Right lobe of liver (tissue), 6 donors: ENCODE results near the gene PPIL6. TPM values are rescaled to one million over a fixed set of nuclear protein-coding genes. Genes with fewer than 3 reads are reported as not detected.

Source experiments
- ATAC-seq, 4 donors: fragments of 200-7000 bp; cut with Tn5 transposase; one replicate each; pipeline ENCODE4 v1.9.1; 2020; ENCODE audit warnings: mild to moderate bottlenecking in 4 of 4, moderate library complexity in 4 of 4
- DNase-seq, 3 donors: peaks; one replicate each; pipeline ENCODE4 v3.0.0-alpha.2; 2020
- H3K27ac ChIP-seq, 3 donors: fragments of 200-600 bp; one replicate each; pipeline ENCODE4 v1.8.0; 2022
- H3K27me3 ChIP-seq, 2 donors: fragments of 200-600 bp; one replicate each; pipeline ENCODE4 v1.8.0; 2022
- H3K36me3 ChIP-seq, 4 donors: fragments of 200-600 bp; sonication (generic) in 1 of 4; one replicate each; pipeline versions ENCODE4 v1.5.1 to v1.8.0; 2017 to 2022; ENCODE audit warnings: control low read depth in 1 of 4
- H3K4me1 ChIP-seq, 4 donors: fragments of 200-600 bp; sonication (generic) in 1 of 4; one replicate each; pipeline versions ENCODE4 v1.5.1 to v1.8.0; 2017 to 2022; ENCODE audit warnings: control low read depth in 1 of 4
- H3K4me3 ChIP-seq, 3 donors: fragments of 200-600 bp; one replicate each; pipeline ENCODE4 v1.8.0; 2022
- H3K9me3 ChIP-seq, 4 donors: fragments of 200-600 bp; sonication (generic) in 1 of 4; one replicate each; pipeline versions ENCODE4 v1.5.1 to v1.8.0; 2017 to 2022; ENCODE audit warnings: control low read depth in 1 of 4
- POLR2A ChIP-seq: fragments of 450-650 bp; IDR thresholded peaks from one replicate; pipeline ENCODE4 v1.6.1; 2017; ENCODE audit warnings: antibody characterized with exemption, mild to moderate bottlenecking
- WGBS: methylation state at CpG from one replicate; pipeline ENCODE4 v1.1.6; 2018; ENCODE audit warnings: low coverage, low lambda C conversion rate; ENCODE audit not compliant: insufficient coverage; ENCODE audit errors: missing lambda C conversion rate; 5-methylcytosine and 5-hydroxymethylcytosine counted together
- intact Hi-C, 2 donors: fragments of 100-400 bp; cut with DNase I; formaldehyde crosslinking; loops; one replicate each; pipeline versions ENCODE4 v1.11.2 to v1.14.1; 2022
- total RNA-seq, 6 experiments: library from RNA; depleted of rRNA in 2 of 6; stranded (reverse); fragments of >200 nt in 2 of 6; fragmentation: NEBNext Ultra II Directional in 3 of 6; extraction: Animal tissue kit (Norgen Biotek cat#: 25700) in 3 of 6; gene quantifications; one replicate each; pipeline versions ENCODE4 v1.1.0 to v1.2.4, GENCODE V29; 2016 to 2023
- TF ChIP-seq, protein P1 (sequence below), 4 donors: fragments of 200-600 bp in 3 of 4; fragments of 450-650 bp in 1 of 4; IDR thresholded peaks; one replicate each; pipeline versions ENCODE4 v1.5.1 to v1.8.0; 2016 to 2022; ENCODE audit warnings: antibody characterized with exemption in 4 of 4, mild to moderate bottlenecking in 2 of 4
- donor health status: DM: no; HTN: yes; CAD: no.
- donor health status: DM: no; HTN: no; CAD: no.
- donor health status: DM: no; HTN: no; CAD: no.
- donor health status: DM: no; HTN: yes; CAD: no.
- donor health status: DM: no; HTN: yes; CAD: no.

Gene PPIL6
- total RNA-seq, 6 experiments from 2014 or later, result 0.12 to 0.42 (median 0.33) TPM; not detected in 2

DNA sequence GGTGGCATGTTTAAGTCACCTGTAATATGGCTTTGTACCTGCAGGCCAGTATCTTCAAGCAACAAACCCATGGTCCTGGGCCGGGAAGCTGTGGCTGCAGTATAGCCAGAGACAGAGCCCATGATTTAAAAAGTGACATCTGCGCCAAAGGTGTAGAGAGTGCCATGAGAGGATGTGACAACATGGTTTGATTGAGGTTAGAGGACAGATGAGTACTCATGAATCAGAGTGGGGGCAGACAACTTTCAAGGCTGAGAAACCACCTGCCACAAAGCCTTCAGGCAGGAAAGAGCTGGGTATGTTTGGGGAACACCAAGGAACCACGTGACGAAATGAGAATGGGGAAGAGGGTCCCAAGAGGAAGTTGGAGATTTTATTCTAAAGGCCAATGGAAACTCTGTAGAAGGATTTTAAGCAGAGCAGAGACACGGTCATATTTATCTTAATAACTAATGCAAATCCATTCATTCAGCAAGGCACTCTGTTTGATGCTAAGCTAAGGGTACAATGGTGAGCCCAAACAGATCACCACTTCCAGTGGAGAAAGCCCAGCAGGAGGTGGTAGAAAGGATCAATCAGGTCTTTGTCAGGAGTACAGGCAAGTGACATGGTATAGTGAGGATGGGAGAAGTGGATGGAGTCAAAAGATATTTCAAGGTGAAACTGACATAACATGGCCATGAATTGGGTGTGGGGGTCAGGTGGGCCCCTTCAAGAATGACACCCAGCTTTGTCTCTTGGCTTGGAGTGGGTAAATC lies 18.5 kb upstream of the PPIL6 start:
- Histone ChIP-seq H3K27ac (no peak overlapping the region), H3K4me3 (no peak overlapping the region), H3K9me3 (no peaks in the 10 kb centered on the region), H3K27me3 (peaks cover 0 to 4% of the 10 kb centered on the region in 2 donors), H3K4me1 (peaks cover 0 to 12% (median 3%) of the 10 kb centered on the region in 4 donors), H3K36me3 (no peaks in the 10 kb centered on the region)
- ATAC-seq (peak in 2 of 4 donors; percentile 5 to 12), DNase-seq (no peak)
- TF ChIP-seq, protein P1, sequence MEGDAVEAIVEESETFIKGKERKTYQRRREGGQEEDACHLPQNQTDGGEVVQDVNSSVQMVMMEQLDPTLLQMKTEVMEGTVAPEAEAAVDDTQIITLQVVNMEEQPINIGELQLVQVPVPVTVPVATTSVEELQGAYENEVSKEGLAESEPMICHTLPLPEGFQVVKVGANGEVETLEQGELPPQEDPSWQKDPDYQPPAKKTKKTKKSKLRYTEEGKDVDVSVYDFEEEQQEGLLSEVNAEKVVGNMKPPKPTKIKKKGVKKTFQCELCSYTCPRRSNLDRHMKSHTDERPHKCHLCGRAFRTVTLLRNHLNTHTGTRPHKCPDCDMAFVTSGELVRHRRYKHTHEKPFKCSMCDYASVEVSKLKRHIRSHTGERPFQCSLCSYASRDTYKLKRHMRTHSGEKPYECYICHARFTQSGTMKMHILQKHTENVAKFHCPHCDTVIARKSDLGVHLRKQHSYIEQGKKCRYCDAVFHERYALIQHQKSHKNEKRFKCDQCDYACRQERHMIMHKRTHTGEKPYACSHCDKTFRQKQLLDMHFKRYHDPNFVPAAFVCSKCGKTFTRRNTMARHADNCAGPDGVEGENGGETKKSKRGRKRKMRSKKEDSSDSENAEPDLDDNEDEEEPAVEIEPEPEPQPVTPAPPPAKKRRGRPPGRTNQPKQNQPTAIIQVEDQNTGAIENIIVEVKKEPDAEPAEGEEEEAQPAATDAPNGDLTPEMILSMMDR (IDR thresholded peaks at IDR 0.05), result no peak
- no peak for TF ChIP-seq POLR2A
- WGBS, result 44% methylated on average over 5 of the region's 5 CpGs
- intact Hi-C loops, result no loop called here

DNA sequence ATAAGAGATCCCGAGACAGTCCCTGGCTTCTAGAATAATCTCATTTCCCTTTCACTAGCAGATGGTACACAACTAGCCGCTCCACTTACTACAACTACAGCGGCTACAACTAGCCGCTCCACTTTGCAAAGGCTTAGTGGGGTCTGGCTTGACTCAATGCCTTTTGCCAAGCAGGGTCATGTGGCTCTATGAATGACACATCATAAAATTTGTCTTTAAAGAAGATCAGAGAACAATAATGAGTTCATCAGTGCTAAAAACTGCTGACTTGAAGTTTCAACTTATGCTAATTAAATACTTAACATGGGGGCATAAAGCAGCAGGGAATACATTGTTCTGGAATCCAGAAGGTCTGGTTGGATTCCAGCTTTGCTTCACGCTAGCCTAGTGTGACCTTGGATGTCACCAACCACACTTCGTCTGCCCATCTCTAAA lies 17.2 kb upstream of the PPIL6 start:
- H3K27me3 ChIP-seq, result peaks cover 0 to 4% of the 10 kb centered on the region in 2 donors
- no peak overlapping the region for H3K4me3 ChIP-seq
- ATAC-seq, result no peak
- intact Hi-C loops, result no loop called here
- no peak for TF ChIP-seq POLR2A
- TF ChIP-seq, protein P1 (IDR thresholded peaks at IDR 0.05), result no peak
- no peaks in the 10 kb centered on the region for H3K9me3 ChIP-seq
- no peak overlapping the region for H3K27ac ChIP-seq
- peaks cover 0 to 12% (median 3%) of the 10 kb centered on the region in 4 donors for H3K4me1 ChIP-seq
- DNase-seq, result no peak
- H3K36me3 ChIP-seq, result no peaks in the 10 kb centered on the region
- 92% methylated on average over 6 of the region's 6 CpGs for WGBS

DNA sequence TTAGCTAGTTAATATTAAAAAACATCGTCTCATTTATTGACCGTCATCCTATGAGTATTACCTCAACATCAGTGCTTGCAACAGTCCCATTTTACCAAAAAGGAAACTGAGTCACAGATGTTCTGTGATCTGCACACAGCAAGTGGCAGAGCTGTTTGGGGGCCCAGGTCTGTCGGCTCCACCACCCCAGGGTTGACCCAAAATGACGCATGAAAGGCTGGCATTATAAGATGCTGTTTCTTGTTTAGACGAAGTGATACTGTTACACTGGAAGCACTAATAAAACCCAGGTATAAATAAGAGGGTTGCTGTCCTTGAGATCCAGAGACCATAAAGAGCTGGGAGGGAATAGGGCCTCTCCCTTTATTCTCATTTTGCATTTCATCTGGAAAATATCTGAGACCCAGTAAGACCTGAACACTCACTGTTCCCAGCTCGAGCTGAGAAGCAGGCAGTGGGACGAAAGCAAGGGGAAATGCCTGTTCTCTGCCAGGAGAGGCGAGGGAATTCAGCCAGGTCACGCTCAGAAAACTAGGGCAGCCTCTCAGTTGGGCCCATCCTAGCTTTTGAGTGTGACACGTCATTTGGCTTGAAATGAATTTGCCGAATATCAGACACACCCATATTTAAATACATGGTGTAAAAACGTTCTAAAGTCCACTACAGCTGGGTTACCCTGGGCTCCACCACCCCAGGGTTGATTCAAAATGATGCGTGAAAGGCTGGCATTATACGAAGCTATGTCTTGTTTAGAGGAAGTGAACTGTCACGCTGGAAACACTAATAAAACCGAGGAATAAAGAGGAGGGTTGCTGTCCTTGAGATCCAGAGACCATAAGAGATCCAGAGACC lies 16.5 kb upstream of the PPIL6 start:
- no peaks in the 10 kb centered on the region for H3K36me3 ChIP-seq
- no peak overlapping the region for H3K4me3 ChIP-seq
- TF ChIP-seq, protein P1 (IDR thresholded peaks at IDR 0.05), result no peak
- TF ChIP-seq POLR2A, result no peak
- DNase-seq (peak in 1 of 3 donors; percentile 81), ATAC-seq (peak in 2 of 4 donors; percentile 58 to 62)
- intact Hi-C loops, result no loop called here
- peaks cover 0 to 12% (median 3%) of the 10 kb centered on the region in 4 donors for H3K4me1 ChIP-seq
- no peaks in the 10 kb centered on the region for H3K9me3 ChIP-seq
- no peak overlapping the region for H3K27ac ChIP-seq
- peaks cover 0 to 4% of the 10 kb centered on the region in 2 donors for H3K27me3 ChIP-seq
- WGBS, result 45% methylated on average over 15 of the region's 16 CpGs

DNA sequence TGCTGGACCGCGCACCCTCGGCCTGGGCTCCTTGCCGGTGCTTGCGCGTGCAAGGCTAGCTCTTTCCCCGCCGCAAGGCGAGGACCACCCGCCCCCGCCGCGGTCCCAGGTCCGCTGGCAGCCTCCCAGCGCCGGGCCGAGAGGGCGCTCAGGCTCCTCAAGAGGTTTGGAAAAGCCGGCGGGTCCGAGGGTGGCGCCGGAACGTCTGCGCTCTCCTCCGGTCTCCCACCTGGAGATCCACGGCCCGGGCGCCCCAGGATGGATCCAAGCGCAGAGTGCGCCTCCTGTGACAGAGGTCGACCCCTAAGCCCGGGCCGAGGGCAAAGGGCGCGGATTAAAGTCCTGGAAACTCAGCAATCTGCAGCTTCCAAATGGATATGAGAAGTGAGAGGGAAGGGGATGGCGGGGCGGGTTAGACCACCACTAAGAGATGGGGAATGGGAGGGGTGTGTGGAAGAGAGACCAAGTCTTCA lies 15.7 kb upstream of the PPIL6 start:
- H3K9me3 ChIP-seq, result no peaks in the 10 kb centered on the region
- H3K27me3 ChIP-seq, result peaks cover 0 to 4% of the 10 kb centered on the region in 2 donors
- WGBS, result 32% methylated on average over 13 of the region's 38 CpGs
- TF ChIP-seq POLR2A, result no peak
- TF ChIP-seq, protein P1 (IDR thresholded peaks at IDR 0.05), result no peak
- no peak for DNase-seq
- no peak for ATAC-seq
- intact Hi-C loops, result no loop called here
- H3K36me3 ChIP-seq, result no peaks in the 10 kb centered on the region
- peaks cover 0 to 12% (median 3%) of the 10 kb centered on the region in 4 donors for H3K4me1 ChIP-seq
- H3K27ac ChIP-seq, result peak overlapping the region in 1 of 3 donors; percentile 21
- peak overlapping the region; percentile 51 to 70 (median 59) for H3K4me3 ChIP-seq
